Measurements from ENCODE around the gene LMO1. TPM values are rescaled to one million over a fixed set of nuclear protein-coding genes. Genes with fewer than 3 reads are reported as not detected.
A peak's percentile ranks its signal among the peaks of the same experiment; 100 is the strongest.

Gene LMO1
- total RNA-seq, 1 experiment from 2014 or later = 0.24 TPM

GRCh38 chr11:8206251-8207079 lies 57.2 kb downstream of the LMO1 start:
- peak; percentile 83 to 88 for DNase-seq
- Histone ChIP-seq H3K4me3 (peak overlapping the region; percentile 52), H3K9me3 (replicated peaks) (no peaks in the 10 kb centered on the region), H3K27me3 (no peaks in the 10 kb centered on the region), H3K27ac (peak overlapping the region; percentile 44), H3K4me1 (peaks cover 4% of the 10 kb centered on the region; the same call in 1 of the 2 replicates), H3K36me3 (no peaks in the 10 kb centered on the region)

GRCh38 chr11:8205566-8205965 lies 58.1 kb downstream of the LMO1 start:
- H3K4me3 ChIP-seq = no peak overlapping the region
- H3K9me3 ChIP-seq (replicated peaks) = no peaks in the 10 kb centered on the region
- H3K27me3 ChIP-seq = no peaks in the 10 kb centered on the region
- no peak for DNase-seq
- H3K27ac ChIP-seq = no peak overlapping the region
- H3K4me1 ChIP-seq = peaks cover 4% of the 10 kb centered on the region; the same call in 1 of the 2 replicates
- H3K36me3 ChIP-seq = no peaks in the 10 kb centered on the region

DNA sequence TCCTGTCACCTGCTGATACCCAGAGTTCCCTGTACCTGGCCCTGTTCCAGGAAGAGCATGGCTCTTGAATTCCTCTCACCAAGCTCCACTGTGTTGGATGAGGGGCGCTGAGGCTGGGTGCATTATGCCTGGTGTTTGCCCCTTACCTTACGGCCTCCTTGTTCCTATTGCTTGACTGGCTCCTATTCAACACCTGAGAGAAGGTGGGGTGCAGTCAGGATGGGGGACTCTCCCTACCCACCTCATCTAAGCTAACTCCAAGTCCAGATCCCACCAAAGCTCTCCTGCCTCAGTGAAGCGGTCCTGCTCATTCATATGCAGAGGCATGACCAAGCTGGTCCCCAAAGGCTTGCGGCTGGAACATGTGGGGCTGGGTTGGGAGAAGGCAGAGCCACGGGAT lies 59.1 kb downstream of the LMO1 start:
- Histone ChIP-seq H3K4me1 (peaks cover 4% of the 10 kb centered on the region; the same call in 1 of the 2 replicates), H3K27me3 (no peaks in the 10 kb centered on the region), H3K36me3 (no peaks in the 10 kb centered on the region), H3K27ac (no peak overlapping the region), H3K4me3 (no peak overlapping the region), H3K9me3 (replicated peaks) (no peaks in the 10 kb centered on the region)
- DNase-seq = no peak

DNA sequence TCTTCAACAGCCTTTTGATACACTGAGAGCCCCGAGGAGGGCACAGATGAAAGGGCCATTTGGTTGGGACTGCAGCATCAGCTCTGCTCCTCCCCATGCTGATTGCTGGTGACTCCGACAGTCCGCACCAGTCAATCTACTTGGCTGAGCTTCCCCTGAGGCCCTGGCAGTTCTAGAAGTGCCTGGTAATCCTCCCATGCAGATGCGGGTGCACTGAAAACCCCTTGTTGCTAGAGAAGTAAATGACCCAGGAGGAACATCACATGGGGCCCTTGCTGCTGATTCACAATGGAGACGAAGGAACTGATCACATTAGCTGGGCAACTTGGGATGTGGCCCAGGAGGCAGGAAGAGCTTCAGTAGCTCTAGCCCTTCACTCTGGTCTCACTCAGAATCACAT lies 59.7 kb downstream of the LMO1 start:
- no peaks in the 10 kb centered on the region for H3K36me3 ChIP-seq
- H3K4me1 ChIP-seq = peaks cover 4% of the 10 kb centered on the region; the same call in 1 of the 2 replicates
- no peaks in the 10 kb centered on the region for H3K27me3 ChIP-seq
- DNase-seq = no peak
- H3K27ac ChIP-seq = no peak overlapping the region
- H3K9me3 ChIP-seq (replicated peaks) = no peaks in the 10 kb centered on the region
- no peak overlapping the region for H3K4me3 ChIP-seq

- H3K27ac ChIP-seq = no peak overlapping the region
- peaks cover 4% of the 10 kb centered on the region; the same call in 1 of the 2 replicates for H3K4me1 ChIP-seq
- no peaks in the 10 kb centered on the region for H3K27me3 ChIP-seq
- H3K36me3 ChIP-seq = no peaks in the 10 kb centered on the region
- no peak for DNase-seq
- no peaks in the 10 kb centered on the region for H3K9me3 ChIP-seq (replicated peaks)
- H3K4me3 ChIP-seq = no peak overlapping the region
Measured at GRCh38 chr11:8203414-8203715, 60.3 kb downstream of the LMO1 start.

DNA sequence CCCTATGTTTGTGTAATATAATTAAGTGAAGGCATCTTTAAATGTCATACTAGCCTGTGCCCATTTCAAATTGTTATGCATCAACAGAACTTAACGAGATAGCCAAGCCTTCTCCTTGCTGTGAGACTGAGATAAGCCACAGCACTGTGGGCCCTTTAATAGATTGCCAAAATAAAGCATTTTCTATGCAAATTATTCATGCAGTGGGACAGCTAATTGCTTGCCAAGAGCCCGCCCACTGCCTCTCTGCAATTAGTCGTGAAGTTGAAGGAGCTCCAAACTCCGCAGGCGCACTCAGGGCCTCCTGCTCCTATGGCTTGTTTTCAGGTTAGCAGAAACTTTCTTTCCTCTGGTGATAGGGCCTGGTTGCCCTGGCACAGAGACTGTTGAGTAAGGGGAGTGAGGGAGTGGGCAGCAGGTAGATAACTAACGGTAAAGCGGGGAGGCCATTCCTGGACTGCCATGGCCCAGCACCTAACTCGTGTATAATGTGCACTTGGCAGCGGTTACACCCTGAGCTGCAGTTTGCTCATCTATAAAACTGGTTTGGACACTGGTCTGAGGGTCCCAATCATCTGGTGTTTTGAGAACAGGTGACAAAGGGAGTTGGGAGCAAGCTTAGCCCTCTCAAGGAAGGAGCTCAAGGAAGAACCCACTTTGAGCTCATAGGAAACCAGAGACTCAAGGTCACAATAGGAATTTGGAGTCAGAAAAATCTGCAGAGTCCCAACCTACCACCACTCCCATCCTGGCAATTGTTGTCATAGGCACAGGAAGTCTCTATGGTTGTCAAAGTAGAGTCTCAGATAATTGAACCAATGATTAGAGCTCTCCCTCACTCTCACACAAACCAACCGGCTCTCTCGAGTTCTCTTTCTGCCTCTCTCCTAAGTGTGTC lies 60.9 kb downstream of the LMO1 start:
- no peak for DNase-seq
- Histone ChIP-seq H3K4me1 (peaks cover 4% of the 10 kb centered on the region; the same call in 1 of the 2 replicates), H3K27me3 (no peaks in the 10 kb centered on the region)

DNA sequence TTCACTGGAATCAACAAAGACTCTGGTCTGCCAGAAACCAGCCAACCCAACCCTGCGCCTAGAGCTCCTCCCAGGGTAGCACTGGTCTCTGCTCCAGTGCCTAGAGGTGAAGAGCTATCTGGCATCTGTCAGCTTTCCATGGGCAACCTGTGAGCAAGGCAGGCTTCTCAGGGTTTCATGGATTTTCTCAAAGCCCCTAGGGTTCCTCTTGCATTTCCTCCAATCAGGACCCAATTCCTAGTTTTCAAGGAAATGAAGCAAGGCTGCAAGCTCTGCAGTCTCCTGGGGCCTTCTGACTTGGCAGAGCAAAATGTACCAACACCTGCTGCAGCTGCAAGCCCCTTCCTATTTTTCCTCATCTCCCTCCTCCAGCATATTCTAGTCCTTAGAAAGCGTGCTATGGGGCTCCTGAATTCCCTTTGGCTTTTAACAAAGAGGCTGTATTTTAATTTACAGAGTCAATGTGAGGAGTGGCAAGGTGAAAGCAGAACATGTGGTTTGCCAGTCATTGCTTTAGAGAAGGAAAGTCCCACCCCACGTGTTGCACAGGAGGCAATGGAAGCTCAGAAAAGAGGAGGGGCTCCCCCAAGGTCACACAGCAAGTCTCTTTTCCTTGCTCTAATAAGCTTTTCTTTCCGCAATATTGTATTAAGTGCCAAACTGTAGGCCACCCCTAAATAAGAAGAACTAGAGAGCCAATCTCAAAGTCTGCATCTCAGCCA lies 61.9 kb downstream of the LMO1 start:
- no peaks in the 10 kb centered on the region for H3K36me3 ChIP-seq
- H3K27ac ChIP-seq = no peak overlapping the region
- H3K9me3 ChIP-seq (replicated peaks) = no peaks in the 10 kb centered on the region
- DNase-seq = no peak
- no peaks in the 10 kb centered on the region for H3K27me3 ChIP-seq
- H3K4me1 ChIP-seq = no peaks in the 10 kb centered on the region
- no peak overlapping the region for H3K4me3 ChIP-seq

More for the DNA sequence above, 60.9 kb downstream of the LMO1 start:
- Histone ChIP-seq H3K36me3 (no peaks in the 10 kb centered on the region), H3K9me3 (replicated peaks) (no peaks in the 10 kb centered on the region), H3K27ac (no peak overlapping the region), H3K4me3 (no peak overlapping the region)

DNA sequence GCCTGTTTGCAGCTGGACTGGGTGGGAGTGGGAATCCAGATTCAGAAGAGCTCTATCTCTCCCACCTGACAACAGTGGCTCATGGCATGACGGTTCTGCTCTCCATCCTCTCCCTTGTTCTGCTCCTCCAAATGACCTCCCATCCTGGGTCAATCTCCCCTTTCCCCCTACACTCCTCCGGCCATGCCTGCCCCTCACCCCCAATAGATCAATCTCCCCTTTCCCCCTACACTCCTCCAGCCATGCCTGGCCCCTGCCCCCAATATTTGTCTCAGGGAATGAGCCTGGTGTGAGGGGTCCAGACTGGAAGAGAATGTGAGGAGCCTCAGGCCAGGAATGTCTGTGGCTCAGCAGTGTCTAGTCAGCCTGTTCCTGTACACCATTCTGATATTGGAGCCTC lies 64.0 kb downstream of the LMO1 start:
- Histone ChIP-seq H3K4me3 (no peak overlapping the region), H3K9me3 (replicated peaks) (no peaks in the 10 kb centered on the region), H3K4me1 (no peaks in the 10 kb centered on the region), H3K36me3 (no peaks in the 10 kb centered on the region), H3K27me3 (no peaks in the 10 kb centered on the region), H3K27ac (no peak overlapping the region)
- no peak for DNase-seq

GRCh38 chr11:8196749-8197148 lies 66.9 kb downstream of the LMO1 start:
- no peaks in the 10 kb centered on the region for H3K36me3 ChIP-seq
- no peaks in the 10 kb centered on the region for H3K9me3 ChIP-seq (replicated peaks)
- no peaks in the 10 kb centered on the region for H3K27me3 ChIP-seq
- H3K4me1 ChIP-seq = no peaks in the 10 kb centered on the region
- no peak overlapping the region for H3K27ac ChIP-seq
- no peak overlapping the region for H3K4me3 ChIP-seq
- no peak for DNase-seq

- no peak for DNase-seq
- H3K4me1 ChIP-seq = no peaks in the 10 kb centered on the region
- no peaks in the 10 kb centered on the region for H3K36me3 ChIP-seq
- no peaks in the 10 kb centered on the region for H3K27me3 ChIP-seq
- H3K9me3 ChIP-seq (replicated peaks) = no peaks in the 10 kb centered on the region
- H3K4me3 ChIP-seq = no peak overlapping the region
- H3K27ac ChIP-seq = no peak overlapping the region
Measured at GRCh38 chr11:8194956-8195355, 68.7 kb downstream of the LMO1 start.

- H3K4me1 ChIP-seq = no peaks in the 10 kb centered on the region
- no peaks in the 10 kb centered on the region for H3K27me3 ChIP-seq
- no peak overlapping the region for H3K4me3 ChIP-seq
- H3K9me3 ChIP-seq (replicated peaks) = no peaks in the 10 kb centered on the region
- no peak overlapping the region for H3K27ac ChIP-seq
- no peaks in the 10 kb centered on the region for H3K36me3 ChIP-seq
- DNase-seq = no peak
Measured at GRCh38 chr11:8192896-8193209, 70.8 kb downstream of the LMO1 start.

- no peaks in the 10 kb centered on the region; the same call in 1 of the 2 replicates for H3K27me3 ChIP-seq
- H3K4me1 ChIP-seq = no peaks in the 10 kb centered on the region
- no peak overlapping the region for H3K27ac ChIP-seq
- peak; percentile 66 to 82 for DNase-seq
- H3K9me3 ChIP-seq (replicated peaks) = no peaks in the 10 kb centered on the region
- no peaks in the 10 kb centered on the region for H3K36me3 ChIP-seq
- no peak overlapping the region for H3K4me3 ChIP-seq
Measured at GRCh38 chr11:8192016-8192895, 71.4 kb downstream of the LMO1 start.

GRCh38 chr11:8190431-8190830 lies 73.2 kb downstream of the LMO1 start:
- Histone ChIP-seq H3K9me3 (replicated peaks) (no peaks in the 10 kb centered on the region), H3K4me1 (no peaks in the 10 kb centered on the region), H3K36me3 (no peaks in the 10 kb centered on the region), H3K4me3 (no peak overlapping the region), H3K27ac (no peak overlapping the region), H3K27me3 (no peaks in the 10 kb centered on the region; the same call in 1 of the 2 replicates)
- no peak for DNase-seq

DNA sequence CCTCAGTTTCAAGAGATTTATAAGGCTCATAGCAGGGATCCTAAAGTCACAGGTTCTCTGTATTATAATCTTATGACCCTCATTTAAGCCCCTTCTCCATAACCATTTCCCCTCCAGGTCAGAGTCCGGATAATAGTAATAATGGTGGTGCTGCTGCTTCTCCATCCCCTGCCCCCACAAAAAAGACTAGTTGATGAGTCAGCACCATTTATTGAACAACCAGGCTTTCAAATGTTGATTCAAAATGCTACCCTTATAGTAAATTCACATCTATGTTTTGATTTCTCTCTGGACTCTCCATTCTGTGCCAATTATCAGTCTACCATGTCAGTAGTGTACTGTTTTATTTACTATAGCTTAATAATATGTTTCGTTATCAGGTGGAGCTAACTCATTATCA lies 77.2 kb downstream of the LMO1 start:
- no peaks in the 10 kb centered on the region for H3K4me1 ChIP-seq
- H3K36me3 ChIP-seq = no peaks in the 10 kb centered on the region
- H3K27ac ChIP-seq = no peak overlapping the region
- H3K4me3 ChIP-seq = no peak overlapping the region
- H3K9me3 ChIP-seq (replicated peaks) = no peaks in the 10 kb centered on the region
- DNase-seq = no peak
- no peaks in the 10 kb centered on the region; the same call in 1 of the 2 replicates for H3K27me3 ChIP-seq
